T47D (cell line): ENCODE measurements around the gene ZDHHC7.

Experiments
- DNase-seq, 2 experiments: peaks; one replicate each; pipeline versions ENCODE4 v3.0.0 to v3.0.0-alpha.2; 2011 to 2012; ENCODE audit warnings: low read depth in 1 of 2, low spot score in 1 of 2
- JUND ChIP-seq: IDR thresholded peaks from 2 replicates; pipeline ENCODE4 v1.6.1; 2012; ENCODE audit warnings: low read depth
- in situ Hi-C: cut with HindIII; loops from 2 replicates; pipeline ENCODE4 v1.10.0; 2016; ENCODE audit warnings: low sequenced_read_pairs, low pct_unique_long_range_greater_than_20kb

ZDHHC7 gene

GRCh38 chr16:85007496-85008214, 3.7 kb downstream of the ZDHHC7 start:
- DNase-seq: no peak
- in situ Hi-C loops: no loop called here
- no peak for TF ChIP-seq JUND

DNA sequence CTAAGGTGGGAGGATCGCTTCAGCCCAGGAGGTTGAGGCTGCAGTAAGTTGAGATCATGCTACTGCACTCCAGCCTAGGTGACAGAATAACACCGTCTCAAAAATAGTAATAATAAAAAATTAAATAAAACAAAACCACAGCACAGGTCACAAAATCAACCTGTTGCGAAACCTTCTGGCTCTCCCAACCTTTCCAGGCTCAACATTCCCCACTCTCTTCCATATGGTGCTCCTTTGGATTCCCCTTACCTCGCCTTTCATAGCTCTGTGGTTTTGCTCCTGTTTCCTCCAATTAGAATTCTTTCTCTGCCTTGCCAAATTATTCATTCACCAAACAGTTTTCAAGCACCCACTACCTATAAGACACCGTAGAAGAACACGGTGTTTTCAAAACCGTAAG, 4.7 kb downstream of the ZDHHC7 start:
- in situ Hi-C loops: no loop called here
- TF ChIP-seq JUND: no peak
- no peak for DNase-seq

DNA sequence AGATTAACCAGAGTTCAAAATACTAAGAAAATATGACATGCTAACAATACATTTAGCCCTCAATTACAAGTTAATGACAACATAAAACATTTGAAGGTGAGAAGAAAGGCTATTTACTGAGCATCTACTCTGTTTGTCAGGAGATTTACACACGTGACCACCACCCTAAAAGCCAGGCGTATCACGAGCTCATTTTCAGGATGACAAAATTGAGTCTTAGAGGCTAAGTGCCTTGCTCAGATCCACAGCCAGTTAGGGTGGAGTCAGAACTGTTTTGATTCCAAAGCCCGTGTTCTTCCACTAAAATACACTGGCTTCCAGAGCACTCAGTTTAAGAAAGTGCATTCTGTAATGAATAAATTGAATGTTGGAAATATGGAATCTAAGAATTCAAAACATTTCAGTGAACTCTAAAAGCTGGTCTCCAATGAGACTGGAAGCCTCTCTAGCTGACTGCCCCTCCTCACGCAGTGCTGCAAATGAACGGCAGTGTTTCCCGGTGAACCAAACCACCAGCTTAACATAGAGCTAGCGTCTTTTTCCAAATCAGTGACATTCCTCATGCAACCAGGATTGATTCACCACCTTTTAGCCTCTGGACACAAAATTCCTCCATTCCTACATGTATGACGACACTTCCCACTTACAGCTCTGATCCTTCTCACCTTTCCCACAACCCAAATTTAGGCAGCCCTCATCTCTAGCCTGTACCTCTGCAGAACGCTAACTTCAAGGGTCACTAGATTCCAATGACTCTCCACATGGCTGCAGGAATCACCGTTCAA, 5.9 kb downstream of the ZDHHC7 start:
- DNase-seq: peak in 1 of 2 experiments; percentile 47
- no peak for TF ChIP-seq JUND
- in situ Hi-C loops: no loop called here

DNA sequence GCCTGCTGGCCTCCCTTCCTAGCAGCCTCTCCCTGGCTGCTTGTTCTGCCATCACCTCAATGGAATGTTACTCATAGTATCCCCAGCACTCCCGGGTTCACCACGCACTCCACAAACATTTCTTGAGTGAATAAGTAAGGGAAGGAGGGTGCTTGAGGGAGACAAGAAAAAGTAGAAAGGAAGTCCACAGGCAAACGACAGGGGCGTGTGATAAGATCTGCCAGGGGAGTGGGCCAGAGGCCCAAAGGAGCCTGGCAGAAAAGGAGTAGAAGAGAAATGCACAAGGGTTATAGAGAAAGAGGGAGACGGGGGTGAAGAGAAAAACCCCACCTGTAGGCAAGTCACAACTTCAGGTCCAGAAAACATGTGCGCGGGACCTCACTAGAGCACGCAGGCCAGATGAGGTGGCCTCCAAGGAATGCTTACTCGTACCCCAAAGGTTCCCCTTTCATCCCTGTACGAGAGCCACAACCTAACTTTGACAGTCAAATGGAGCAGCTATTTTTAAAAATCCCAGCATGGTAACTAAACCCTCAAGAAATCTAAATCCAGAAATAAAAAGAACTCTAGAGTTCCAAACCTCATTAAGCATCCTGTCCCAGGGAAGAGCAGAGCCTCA, 6.6 kb downstream of the ZDHHC7 start:
- DNase-seq: peak; percentile 75 to 77
- TF ChIP-seq JUND: no peak

GRCh38 chr16:85003725-85004586, 7.4 kb downstream of the ZDHHC7 start:
- in situ Hi-C loops: no loop called here
- no peak for TF ChIP-seq JUND
- DNase-seq: no peak

More for the DNA sequence above, 6.6 kb downstream of the ZDHHC7 start:
- in situ Hi-C loops: no loop called here

DNA sequence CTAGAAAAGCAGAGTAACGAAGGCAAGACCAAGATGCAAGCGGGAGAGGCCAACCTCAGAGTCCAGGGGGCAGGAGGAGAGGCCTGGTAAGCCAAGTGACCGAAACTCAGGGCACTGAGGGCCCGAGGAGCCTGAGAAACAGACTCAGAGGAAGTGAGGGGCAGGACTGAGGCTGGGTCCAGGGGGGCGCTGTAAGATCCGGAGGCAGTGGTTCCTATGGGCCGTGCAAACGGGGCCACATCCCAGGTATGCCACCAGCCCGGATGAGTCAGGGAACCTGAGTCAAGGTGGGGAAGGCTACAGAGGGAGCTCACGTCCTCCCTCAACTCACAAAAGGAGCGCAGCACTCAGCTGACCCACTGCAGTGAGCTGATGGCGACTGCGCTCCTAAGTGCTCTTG, 8.3 kb downstream of the ZDHHC7 start:
- no peak for DNase-seq
- in situ Hi-C loops: no loop called here

DNA sequence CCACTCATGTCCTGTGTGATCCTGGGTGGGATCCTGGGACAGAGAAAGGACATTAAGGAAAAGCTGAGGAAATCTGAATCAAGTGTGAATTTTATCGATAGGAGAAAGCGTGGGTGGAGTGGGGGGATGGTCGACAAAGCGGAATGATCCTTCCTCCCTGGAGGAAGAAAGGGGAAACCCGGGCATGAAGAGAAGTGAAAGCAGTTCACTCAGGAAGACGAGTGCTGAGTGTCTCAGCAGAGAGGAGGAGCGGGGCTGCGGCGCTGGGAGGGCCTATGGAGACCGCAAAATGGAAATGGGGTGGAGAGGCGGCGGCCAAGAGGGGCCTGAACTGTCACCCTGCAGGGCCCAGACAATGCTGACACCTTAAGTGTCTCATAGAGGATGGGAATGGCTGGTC, 8.7 kb downstream of the ZDHHC7 start:
- in situ Hi-C loops: no loop called here
- DNase-seq: no peak
- TF ChIP-seq JUND: no peak

More for the DNA sequence above, 8.3 kb downstream of the ZDHHC7 start:
- no peak for TF ChIP-seq JUND

DNA sequence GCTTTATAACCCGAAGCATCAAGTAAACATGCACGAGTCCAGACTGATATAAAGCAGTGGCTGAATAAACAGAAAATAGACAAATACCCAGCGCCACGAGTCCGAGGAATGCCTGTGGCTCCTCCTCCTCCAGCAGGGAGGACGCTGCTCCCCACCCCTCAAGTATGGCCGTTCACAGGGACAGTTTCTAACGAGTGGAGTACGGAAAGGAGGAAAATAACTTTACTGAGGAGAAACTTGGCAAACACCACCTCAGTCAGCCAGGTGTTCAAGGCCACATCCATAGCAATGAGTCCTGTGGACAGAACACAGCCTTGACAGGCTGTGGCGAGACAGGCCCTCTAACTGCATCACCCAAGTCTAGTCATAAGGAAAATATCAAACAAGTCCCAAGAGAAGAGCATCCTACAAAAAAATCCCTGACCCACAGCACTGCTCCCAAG, 9.2 kb downstream of the ZDHHC7 start:
- peak in 1 of 2 experiments; percentile 60 for DNase-seq
- in situ Hi-C loops: no loop called here
- TF ChIP-seq JUND: no peak

DNA sequence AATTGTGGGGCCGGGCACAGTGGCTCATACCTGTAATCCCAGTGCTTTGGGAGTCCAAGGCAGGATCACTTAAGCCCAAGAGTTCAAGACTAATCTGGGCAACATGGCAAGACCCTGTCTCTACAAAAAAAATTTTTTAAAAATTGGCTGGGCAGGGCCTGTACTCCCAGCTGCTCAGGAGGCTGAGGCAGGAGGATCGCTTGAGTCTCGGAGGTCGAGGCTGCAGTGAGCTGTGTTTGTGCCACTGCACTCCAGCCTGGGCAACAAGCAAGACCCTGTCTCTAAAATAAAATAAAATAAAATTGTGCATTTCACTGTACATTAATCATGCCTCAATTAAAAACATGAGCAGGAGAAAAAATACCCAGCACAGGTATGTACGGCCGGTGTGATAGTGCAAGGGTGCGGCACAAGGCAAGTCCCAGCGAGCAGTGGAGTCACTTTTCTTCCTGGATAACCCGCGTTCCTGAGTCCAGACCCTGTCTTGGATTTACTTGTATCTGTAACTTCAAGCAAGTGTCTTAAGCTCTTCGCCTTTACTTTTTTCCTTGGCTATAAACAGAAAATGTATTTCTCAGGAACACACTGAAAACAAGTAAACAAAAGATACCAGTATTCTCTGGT, 11.4 kb downstream of the ZDHHC7 start:
- DNase-seq: no peak
- no peak for TF ChIP-seq JUND
- in situ Hi-C loops: no loop called here

- peak in 1 of 2 experiments; percentile 68 for DNase-seq
- in situ Hi-C loops: no loop called here
- peak; percentile 92 for TF ChIP-seq JUND
Observed at GRCh38 chr16:84999200-84999599, 12.1 kb downstream of the ZDHHC7 start.

DNA sequence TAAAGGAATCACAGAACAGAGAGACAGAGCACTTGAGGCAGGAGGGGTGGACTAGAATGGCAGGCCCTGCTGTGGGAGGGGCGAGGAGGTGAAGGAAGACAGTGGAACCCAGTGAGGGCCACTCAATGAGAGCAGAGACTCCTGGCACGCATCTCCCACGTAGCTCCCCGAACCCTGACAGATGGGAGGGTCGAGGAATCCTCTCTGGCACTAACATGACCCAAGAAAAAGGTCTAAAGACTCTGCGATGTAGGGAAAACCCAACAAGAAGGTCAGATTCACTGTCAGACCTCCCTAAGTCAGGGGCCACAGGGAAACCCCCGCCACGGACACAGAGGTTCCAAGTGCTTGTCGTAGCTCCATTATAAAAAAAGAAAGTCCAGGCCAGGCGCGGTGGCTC, 15.0 kb downstream of the ZDHHC7 start:
- no peak for DNase-seq
- no peak for TF ChIP-seq JUND
- in situ Hi-C loops: no loop called here

GRCh38 chr16:84995663-84996062, 15.7 kb downstream of the ZDHHC7 start:
- DNase-seq: no peak
- no peak for TF ChIP-seq JUND
- in situ Hi-C loops: no loop called here
